ENCODE measurements around the gene MEN1. TPM values are rescaled to one million over a fixed set of nuclear protein-coding genes. Genes with fewer than 3 reads are reported as not detected.

MEN1 gene
- total and polyA plus RNA-seq, 9 of the 15 experiments (the other 6 are each of a cell fraction or from before 2014, with no cell fraction given), result 3.4 to 57.2 (median 19.3) TPM

DNA sequence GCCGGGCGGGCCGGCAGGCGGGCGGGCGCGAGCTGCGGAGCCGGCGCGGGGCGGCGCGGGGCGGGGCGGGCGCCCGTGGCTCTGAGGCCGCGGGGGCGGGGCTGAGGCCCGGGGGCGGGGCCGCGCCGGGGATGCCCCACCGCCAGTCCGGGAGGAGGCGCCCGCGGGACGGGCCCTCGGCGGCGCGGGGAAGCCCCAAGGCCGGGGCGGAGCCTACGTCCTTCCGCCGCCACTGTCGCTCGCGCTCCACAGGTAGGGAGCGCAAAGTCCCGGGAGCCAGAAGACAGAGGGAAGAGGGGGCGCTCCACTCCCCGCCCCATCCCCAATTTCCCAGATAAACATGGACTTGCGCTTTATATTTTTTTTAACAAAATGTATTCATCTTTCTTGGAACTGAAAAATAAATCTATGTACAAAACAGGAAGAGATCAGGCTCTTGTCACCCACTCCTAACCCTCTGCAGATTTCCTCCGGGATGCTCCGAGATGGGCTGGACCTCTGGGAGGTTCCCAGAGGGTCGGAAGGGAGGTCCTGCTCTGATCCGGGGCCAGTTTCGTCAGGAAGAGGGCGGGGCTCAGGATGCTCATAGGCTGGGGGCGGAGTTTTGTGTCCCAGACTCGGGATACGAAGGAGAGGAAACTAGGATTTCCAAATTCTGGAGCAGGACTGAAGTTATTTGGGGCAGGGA is 7.0 kb downstream of the MEN1 start, which contains the start of gene MAP4K2 (continued):
- TF ChIP-seq, protein P1, sequence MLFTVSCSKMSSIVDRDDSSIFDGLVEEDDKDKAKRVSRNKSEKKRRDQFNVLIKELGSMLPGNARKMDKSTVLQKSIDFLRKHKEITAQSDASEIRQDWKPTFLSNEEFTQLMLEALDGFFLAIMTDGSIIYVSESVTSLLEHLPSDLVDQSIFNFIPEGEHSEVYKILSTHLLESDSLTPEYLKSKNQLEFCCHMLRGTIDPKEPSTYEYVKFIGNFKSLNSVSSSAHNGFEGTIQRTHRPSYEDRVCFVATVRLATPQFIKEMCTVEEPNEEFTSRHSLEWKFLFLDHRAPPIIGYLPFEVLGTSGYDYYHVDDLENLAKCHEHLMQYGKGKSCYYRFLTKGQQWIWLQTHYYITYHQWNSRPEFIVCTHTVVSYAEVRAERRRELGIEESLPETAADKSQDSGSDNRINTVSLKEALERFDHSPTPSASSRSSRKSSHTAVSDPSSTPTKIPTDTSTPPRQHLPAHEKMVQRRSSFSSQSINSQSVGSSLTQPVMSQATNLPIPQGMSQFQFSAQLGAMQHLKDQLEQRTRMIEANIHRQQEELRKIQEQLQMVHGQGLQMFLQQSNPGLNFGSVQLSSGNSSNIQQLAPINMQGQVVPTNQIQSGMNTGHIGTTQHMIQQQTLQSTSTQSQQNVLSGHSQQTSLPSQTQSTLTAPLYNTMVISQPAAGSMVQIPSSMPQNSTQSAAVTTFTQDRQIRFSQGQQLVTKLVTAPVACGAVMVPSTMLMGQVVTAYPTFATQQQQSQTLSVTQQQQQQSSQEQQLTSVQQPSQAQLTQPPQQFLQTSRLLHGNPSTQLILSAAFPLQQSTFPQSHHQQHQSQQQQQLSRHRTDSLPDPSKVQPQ (CRISPR knock-in tag; IDR thresholded peaks at IDR 0.05; ENCODE audit: borderline replicate concordance), result no peak
- TF ChIP-seq JUNB (CRISPR knock-in tag; conservative IDR thresholded peaks at IDR 0.05) (no peak), CREB1 (IDR thresholded peaks at IDR 0.05) (peak; percentile 55), CREB1 (CRISPR knock-in tag; IDR thresholded peaks at IDR 0.05) (no peak), PRMT5 (CRISPR knock-in tag; IDR thresholded peaks at IDR 0.05) (no peak), SIX5 (IDR thresholded peaks at IDR 0.05; ENCODE audit: borderline replicate concordance in 1 of 2, insufficient read depth in 1 of 2, low read depth in 1 of 2, low read length in 2 of 2) (no peak), ZC3H4 (CRISPR knock-in tag; IDR thresholded peaks at IDR 0.05; ENCODE audit: borderline replicate concordance) (no peak), ZNF639 (CRISPR knock-in tag; conservative IDR thresholded peaks at IDR 0.05 in 1 of 2, IDR thresholded peaks at IDR 0.05 in 1 of 2) (peak in 1 of 2 experiments; percentile 97; a peak in 2 of 4 replicates), NONO (IDR thresholded peaks at IDR 0.05; ENCODE audit: low read depth in 2 of 2, low read length in 1 of 2) (no peak), YBX1 (IDR thresholded peaks at IDR 0.05) (no peak), ARID2 (IDR thresholded peaks at IDR 0.05) (no peak), WHSC1 (IDR thresholded peaks at IDR 0.05; ENCODE audit: low read length) (no peak), ZNF124 (CRISPR knock-in tag; IDR thresholded peaks at IDR 0.05) (no peak), SP2 (IDR thresholded peaks at IDR 0.05; ENCODE audit: extremely low read depth, low read depth, low read length, poor library complexity, severe bottlenecking) (peak; percentile 11), CBX1 (IDR thresholded peaks at IDR 0.05; ENCODE audit: low read depth) (no peak), SRSF9 (IDR thresholded peaks at IDR 0.05; ENCODE audit: borderline replicate concordance, low read depth, low read length) (no peak), ZNF551 (CRISPR knock-in tag; IDR thresholded peaks at IDR 0.05) (no peak), IFI16 (CRISPR knock-in tag; IDR thresholded peaks at IDR 0.05) (no peak), HNRNPL (IDR thresholded peaks at IDR 0.05; ENCODE audit: low read depth, low read length) (no peak), USF1 (CRISPR knock-in tag; IDR thresholded peaks at IDR 0.05) (no peak)
